ENCODE results near the gene CNEP1R1. TPM values are rescaled to one million over a fixed set of nuclear protein-coding genes. Genes with fewer than 3 reads are reported as not detected.

The CNEP1R1 gene
- total RNA-seq, 4 donors from 2014 or later = 14.1 to 18.4 (median 14.9) TPM

GRCh38 chr16:50004239-50004638 is 20.8 kb upstream of the CNEP1R1 start:
- H3K27ac ChIP-seq = no peak overlapping the region
- DNase-seq = no peak
- no peak overlapping the region for H3K4me3 ChIP-seq
- WGBS, 2 donors = 80 to 82% methylated on average over 4 of the region's 4 CpGs
- H3K4me1 ChIP-seq = no peaks in the 10 kb centered on the region
- peaks cover 0 to 27% (median 0%) of the 10 kb centered on the region in 4 donors for H3K27me3 ChIP-seq
- H3K36me3 ChIP-seq = no peaks in the 10 kb centered on the region
- intact Hi-C loops (cut with DNase I) = no loop called here
- H3K9me3 ChIP-seq = peaks cover 0 to 16% (median 15%) of the 10 kb centered on the region in 3 donors
- TF ChIP-seq CTCF (IDR thresholded peaks at IDR 0.05) (no peak), POLR2A (IDR thresholded peaks at IDR 0.05) (no peak)

- Histone ChIP-seq H3K36me3 (no peaks in the 10 kb centered on the region), H3K27ac (no peak overlapping the region), H3K4me3 (no peak overlapping the region), H3K9me3 (peaks cover 0 to 12% (median 11%) of the 10 kb centered on the region in 3 donors), H3K4me1 (no peaks in the 10 kb centered on the region), H3K27me3 (peaks cover 0 to 27% (median 0%) of the 10 kb centered on the region in 4 donors)
- intact Hi-C loops (cut with DNase I) = no loop called here
- DNase-seq = no peak
- TF ChIP-seq CTCF (IDR thresholded peaks at IDR 0.05) (no peak), POLR2A (IDR thresholded peaks at IDR 0.05) (no peak)
- WGBS, 2 donors = 74 to 80% methylated on average over 1 to 2 of the region's 2 CpGs
Measured at GRCh38 chr16:50006964-50007363, 18.1 kb upstream of the CNEP1R1 start.

GRCh38 chr16:50007744-50008143 is 17.3 kb upstream of the CNEP1R1 start:
- no peaks in the 10 kb centered on the region for H3K4me1 ChIP-seq
- peaks cover 0 to 4% (median 3%) of the 10 kb centered on the region in 3 donors for H3K9me3 ChIP-seq
- H3K4me3 ChIP-seq = no peak overlapping the region
- peaks cover 0 to 27% (median 0%) of the 10 kb centered on the region in 4 donors for H3K27me3 ChIP-seq
- no peak for TF ChIP-seq CTCF (IDR thresholded peaks at IDR 0.05)
- TF ChIP-seq POLR2A (IDR thresholded peaks at IDR 0.05) = no peak
- no peak for DNase-seq
- intact Hi-C loops (cut with DNase I) = no loop called here
- no peak overlapping the region for H3K27ac ChIP-seq
- no peaks in the 10 kb centered on the region for H3K36me3 ChIP-seq
- WGBS, 2 donors = 85 to 100% methylated on average over 1 of the region's 1 CpG

GRCh38 chr16:50010212-50010611 is 14.8 kb upstream of the CNEP1R1 start:
- Histone ChIP-seq H3K4me3 (no peak overlapping the region), H3K4me1 (no peaks in the 10 kb centered on the region), H3K9me3 (no peaks in the 10 kb centered on the region), H3K27me3 (peaks cover 0 to 7% (median 0%) of the 10 kb centered on the region in 4 donors), H3K27ac (no peak overlapping the region), H3K36me3 (no peaks in the 10 kb centered on the region)
- intact Hi-C loops (cut with DNase I) = no loop called here
- no peak for DNase-seq
- TF ChIP-seq POLR2A (IDR thresholded peaks at IDR 0.05) (no peak), CTCF (IDR thresholded peaks at IDR 0.05) (no peak)
- WGBS, 2 donors = 85 to 89% methylated on average over 2 of the region's 2 CpGs

- no peaks in the 10 kb centered on the region for H3K27me3 ChIP-seq
- H3K27ac ChIP-seq = no peak overlapping the region
Measured at GRCh38 chr16:50011707-50012106, 13.3 kb upstream of the CNEP1R1 start.

More at GRCh38 chr16:50011707-50012106, 13.3 kb upstream of the CNEP1R1 start:
- Histone ChIP-seq H3K9me3 (no peaks in the 10 kb centered on the region), H3K4me3 (no peak overlapping the region), H3K4me1 (no peaks in the 10 kb centered on the region), H3K36me3 (no peaks in the 10 kb centered on the region)
- no peak for DNase-seq
- 68 to 70% methylated on average over 2 of the region's 3 CpGs for WGBS, 2 donors
- TF ChIP-seq POLR2A (IDR thresholded peaks at IDR 0.05) (no peak), CTCF (IDR thresholded peaks at IDR 0.05) (no peak)
- intact Hi-C loops (cut with DNase I) = no loop called here

All from esophagus squamous epithelium (tissue), 5 donors.